Measurements from ENCODE around the gene NDFIP2.

The NDFIP2 gene

GRCh38 chr13:79457948-79458347 is 23.0 kb upstream of the NDFIP2 start:
- DNase-seq (ENCODE audit: insufficient read length, low spot score) = no peak

GRCh38 chr13:79458436-79458835 is 22.5 kb upstream of the NDFIP2 start:
- DNase-seq (ENCODE audit: insufficient read length, low spot score) (no peak), FAIRE-seq (no peak)

More at GRCh38 chr13:79457948-79458347, 23.0 kb upstream of the NDFIP2 start:
- peak; percentile 73 for FAIRE-seq

GRCh38 chr13:79459906-79460305 is 21.0 kb upstream of the NDFIP2 start:
- DNase-seq (ENCODE audit: insufficient read length, low spot score) (no peak), FAIRE-seq (no peak)

- DNase-seq (ENCODE audit: insufficient read length, low spot score) (no peak), FAIRE-seq (no peak)
These were observed 18.1 kb upstream of the NDFIP2 start for GRCh38 chr13:79462895-79463294.

GRCh38 chr13:79463604-79464003 is 17.4 kb upstream of the NDFIP2 start:
- FAIRE-seq (no peak), DNase-seq (ENCODE audit: insufficient read length, low spot score) (no peak)

- FAIRE-seq = no peak
- DNase-seq (ENCODE audit: insufficient read length, low spot score) = no peak
These were observed 14.1 kb upstream of the NDFIP2 start for GRCh38 chr13:79466872-79467271.

- FAIRE-seq (no peak), DNase-seq (ENCODE audit: insufficient read length, low spot score) (no peak)
These were observed 12.6 kb upstream of the NDFIP2 start for GRCh38 chr13:79468402-79468801.

- no peak for FAIRE-seq
- DNase-seq (ENCODE audit: insufficient read length, low spot score) = no peak
These were observed 12.1 kb upstream of the NDFIP2 start for GRCh38 chr13:79468819-79469218.

GRCh38 chr13:79469608-79470007 is 11.3 kb upstream of the NDFIP2 start:
- DNase-seq (ENCODE audit: insufficient read length, low spot score) (no peak), FAIRE-seq (no peak)

GRCh38 chr13:79470666-79471065 is 10.3 kb upstream of the NDFIP2 start:
- no peak for FAIRE-seq

GRCh38 chr13:79475569-79475968 is 5.4 kb upstream of the NDFIP2 start:
- FAIRE-seq (no peak), DNase-seq (ENCODE audit: insufficient read length, low spot score) (no peak)

More at GRCh38 chr13:79470666-79471065, 10.3 kb upstream of the NDFIP2 start:
- no peak for DNase-seq (ENCODE audit: insufficient read length, low spot score)

- DNase-seq (ENCODE audit: insufficient read length, low spot score) (no peak), FAIRE-seq (no peak)
These were observed 3.0 kb upstream of the NDFIP2 start for GRCh38 chr13:79477968-79478367.

- peak; percentile 33 for FAIRE-seq
- no peak for DNase-seq (ENCODE audit: insufficient read length, low spot score)
These were observed 1.1 kb upstream of the NDFIP2 start for GRCh38 chr13:79479882-79480281.

GRCh38 chr13:79481685-79482052 is 714 bp downstream of the NDFIP2 start:
- FAIRE-seq (peak; percentile 26), DNase-seq (ENCODE audit: insufficient read length, low spot score) (no peak)

- FAIRE-seq = no peak
- DNase-seq (ENCODE audit: insufficient read length, low spot score) = no peak
These were observed 1.5 kb downstream of the NDFIP2 start for GRCh38 chr13:79482281-79482970.

GRCh38 chr13:79483086-79483706 is 2.2 kb downstream of the NDFIP2 start:
- FAIRE-seq = no peak
- DNase-seq (ENCODE audit: insufficient read length, low spot score) = no peak

- DNase-seq (ENCODE audit: insufficient read length, low spot score) (no peak), FAIRE-seq (peak; percentile 71)
These were observed 4.3 kb downstream of the NDFIP2 start for GRCh38 chr13:79485014-79485811.

- DNase-seq (ENCODE audit: insufficient read length, low spot score) (no peak), FAIRE-seq (no peak)
These were observed 5.7 kb downstream of the NDFIP2 start for GRCh38 chr13:79486433-79487188.

GRCh38 chr13:79490326-79490725 is 9.4 kb downstream of the NDFIP2 start:
- no peak for FAIRE-seq
- no peak for DNase-seq (ENCODE audit: insufficient read length, low spot score)

- DNase-seq (ENCODE audit: insufficient read length, low spot score) (no peak), FAIRE-seq (peak; percentile 8)
These were observed 9.9 kb downstream of the NDFIP2 start for GRCh38 chr13:79490824-79491223.

GRCh38 chr13:79491715-79492114 is 10.8 kb downstream of the NDFIP2 start:
- FAIRE-seq (no peak), DNase-seq (ENCODE audit: insufficient read length, low spot score) (no peak)

All from GM19239 (cell line).